ENCODE results near the gene PRKD1. TPM values are rescaled to one million over a fixed set of nuclear protein-coding genes. Genes with fewer than 3 reads are reported as not detected.

PRKD1 gene
- total RNA-seq, 3 donors from 2014 or later: 0.93 to 10.2 (median 3.1) TPM

- DNase-seq (no peak), ATAC-seq (peak; percentile 37)
- no peak for TF ChIP-seq CTCF (IDR thresholded peaks at IDR 0.05)
- Histone ChIP-seq H3K4me3 (no peak overlapping the region), H3K36me3 (ENCODE audit: low read depth) (no peaks in the 10 kb centered on the region), H3K4me1 (ENCODE audit: low read depth) (peaks cover 7% of the 10 kb centered on the region), H3K9me3 (no peaks in the 10 kb centered on the region)
- intact Hi-C loops (cut with DNase I, micrococcal nuclease): no loop called here
Observed at GRCh38 chr14:29905543-29905942, 22.1 kb downstream of the PRKD1 start.

DNA sequence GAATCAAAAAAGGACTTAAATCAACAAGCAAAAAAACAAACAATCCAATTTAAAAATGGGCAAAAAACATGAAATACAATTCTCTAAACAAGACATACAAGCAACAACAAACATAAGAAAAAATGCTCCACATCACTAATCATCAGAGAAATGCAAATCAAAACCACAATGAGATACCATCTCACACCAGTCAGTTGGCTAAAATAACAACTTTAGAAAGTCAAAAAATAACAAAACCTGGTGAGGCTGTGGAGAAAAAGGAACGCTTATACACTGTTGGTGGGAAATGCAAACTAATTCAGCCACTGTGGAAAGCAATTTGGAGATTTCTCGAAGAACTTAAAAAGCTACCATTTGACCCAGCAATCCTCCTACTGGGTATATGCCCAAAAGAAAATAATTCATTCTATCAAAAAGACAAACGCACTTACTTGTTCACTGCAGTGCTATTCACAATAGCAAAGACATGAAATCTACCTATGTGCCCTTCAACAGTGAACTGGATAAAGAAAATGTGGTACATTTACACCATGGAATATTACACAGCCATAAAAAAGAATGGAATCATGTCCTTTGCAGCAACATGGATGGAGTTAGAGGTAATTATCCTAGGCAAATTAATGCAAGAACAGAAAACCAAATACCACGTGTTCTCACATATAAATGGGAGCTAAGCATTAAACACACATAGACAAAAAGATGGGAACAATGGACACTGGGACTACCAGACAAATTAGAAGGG is 26.9 kb downstream of the PRKD1 start:
- Histone ChIP-seq H3K9me3 (no peaks in the 10 kb centered on the region), H3K4me3 (no peak overlapping the region), H3K36me3 (ENCODE audit: low read depth) (no peaks in the 10 kb centered on the region), H3K4me1 (ENCODE audit: low read depth) (peaks cover 7% of the 10 kb centered on the region)
- ATAC-seq: no peak
- DNase-seq: no peak
- no peak for TF ChIP-seq CTCF (IDR thresholded peaks at IDR 0.05)
- intact Hi-C loops (cut with DNase I, micrococcal nuclease): no loop called here

GRCh38 chr14:29898470-29898869 is 29.2 kb downstream of the PRKD1 start:
- Histone ChIP-seq H3K4me3 (no peak overlapping the region), H3K9me3 (no peaks in the 10 kb centered on the region), H3K36me3 (ENCODE audit: low read depth) (no peaks in the 10 kb centered on the region), H3K4me1 (ENCODE audit: low read depth) (peaks cover 8% of the 10 kb centered on the region)
- intact Hi-C loops (cut with DNase I, micrococcal nuclease): no loop called here
- DNase-seq (no peak), ATAC-seq (no peak)
- no peak for TF ChIP-seq CTCF (IDR thresholded peaks at IDR 0.05)

GRCh38 chr14:29897181-29897580 is 30.5 kb downstream of the PRKD1 start:
- ATAC-seq: no peak
- intact Hi-C loops (cut with DNase I, micrococcal nuclease): no loop called here

GRCh38 chr14:29896354-29896821 is 31.3 kb downstream of the PRKD1 start:
- intact Hi-C loops (cut with DNase I, micrococcal nuclease): no loop called here
- Histone ChIP-seq H3K9me3 (no peaks in the 10 kb centered on the region), H3K4me3 (no peak overlapping the region), H3K4me1 (ENCODE audit: low read depth) (peaks cover 8% of the 10 kb centered on the region), H3K36me3 (ENCODE audit: low read depth) (no peaks in the 10 kb centered on the region)
- no peak for TF ChIP-seq CTCF (IDR thresholded peaks at IDR 0.05)
- DNase-seq (no peak), ATAC-seq (peak; percentile 54)

More at GRCh38 chr14:29897181-29897580, 30.5 kb downstream of the PRKD1 start:
- no peak for DNase-seq
- H3K4me1 ChIP-seq (ENCODE audit: low read depth): peaks cover 8% of the 10 kb centered on the region
- H3K4me3 ChIP-seq: no peak overlapping the region
- H3K9me3 ChIP-seq: no peaks in the 10 kb centered on the region
- no peak for TF ChIP-seq CTCF (IDR thresholded peaks at IDR 0.05)
- H3K36me3 ChIP-seq (ENCODE audit: low read depth): no peaks in the 10 kb centered on the region
